OCI-LY3 (cell line): ENCODE data around the gene URI1.

ENCODE experiments used
- CTCF ChIP-seq: fragments of 200-600, 300-600 bp; sonication (generic); IDR thresholded peaks from 2 replicates; pipeline ENCODE4 v1.5.1; 2014; ENCODE audit warnings: antibody characterized with exemption, low read length, low read depth
- EZH2phosphoT487 ChIP-seq: fragments of 200-600 bp; shearing (Covaris generic); IDR thresholded peaks from 2 replicates; pipeline ENCODE4 v1.6.1; 2018; ENCODE audit warnings: antibody characterized with exemption, mixed run types, low read depth

GRCh38 chr19:29964171-29964570, 22.1 kb downstream of the URI1 start:
- TF ChIP-seq EZH2phosphoT487 = no peak
- no peak for TF ChIP-seq CTCF
